HL-60/S4 treated with retinoic acid at 250 ng/mL for 4 days and 3 days (cell line): ENCODE measurements around the gene USP8.
"Not testable (repeated sequence)": the region's sequence is repeated elsewhere in the genome, so short reads cannot be mapped to it uniquely, and the experiment has no call there.

Experiments used
- in situ Hi-C: fragments of 300-500 bp; cut with MboI; formaldehyde crosslinking; loops from 2 replicates; pipeline ENCODE4 v1.7.0; 2022; ENCODE audit warnings: low sequenced_read_pairs

The USP8 gene

DNA sequence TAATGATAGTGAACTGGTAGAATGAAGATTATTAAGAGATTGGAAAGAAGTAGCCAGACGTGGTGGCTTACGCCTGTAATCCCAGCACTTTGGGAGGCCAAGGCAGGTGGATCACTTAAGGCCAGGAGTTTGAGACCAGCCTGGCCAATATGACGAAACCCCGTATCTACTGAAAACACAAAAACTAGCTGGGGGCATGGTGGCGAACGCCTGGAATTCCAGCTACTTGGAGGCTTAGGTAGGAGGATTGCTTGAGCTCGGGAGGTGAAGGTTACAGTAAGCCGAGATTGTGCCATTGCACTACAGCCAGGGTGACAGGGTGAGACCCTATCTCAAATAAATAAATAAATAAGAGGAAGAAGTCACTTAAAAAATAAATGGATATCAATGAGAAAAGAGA is 14.0 kb downstream of the USP8 start:
- in situ Hi-C loops = no loop called here

- in situ Hi-C loops = no loop called here
Measured at GRCh38 chr15:50440932-50441331, 16.7 kb downstream of the USP8 start.

GRCh38 chr15:50452927-50453326 is 28.7 kb downstream of the USP8 start:
- in situ Hi-C loops = no loop called here

GRCh38 chr15:50458348-50459112 is 34.3 kb downstream of the USP8 start:
- in situ Hi-C loops = no loop called here

GRCh38 chr15:50463423-50464358 is 39.5 kb downstream of the USP8 start:
- in situ Hi-C loops = no loop called here

GRCh38 chr15:50471072-50471471 is 46.9 kb downstream of the USP8 start:
- in situ Hi-C loops = no loop called here

DNA sequence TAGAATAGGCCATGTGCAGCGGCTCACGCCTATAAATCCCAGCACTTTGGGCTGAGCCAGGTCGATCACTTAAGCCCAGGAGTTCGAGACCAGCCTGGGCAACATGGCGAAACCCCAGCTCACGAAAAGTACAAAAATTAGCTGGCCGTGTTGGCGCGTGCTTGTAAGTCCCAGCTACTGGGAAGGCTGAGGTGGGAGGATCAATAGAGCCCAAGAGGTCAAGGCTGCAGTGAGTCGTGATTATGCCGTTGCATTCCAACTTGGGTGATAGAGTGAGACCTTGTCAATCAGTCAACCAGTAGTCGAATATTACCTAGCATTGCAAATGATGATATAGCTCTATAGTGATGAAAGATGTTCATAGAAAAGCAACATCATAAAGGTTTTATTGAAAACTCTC is 51.9 kb downstream of the USP8 start:
- in situ Hi-C loops = no loop called here

- in situ Hi-C loops = no loop called here
Measured at GRCh38 chr15:50484781-50485180, 60.6 kb downstream of the USP8 start.

- in situ Hi-C loops = no loop called here
Measured at GRCh38 chr15:50485389-50485788, 61.2 kb downstream of the USP8 start.

DNA sequence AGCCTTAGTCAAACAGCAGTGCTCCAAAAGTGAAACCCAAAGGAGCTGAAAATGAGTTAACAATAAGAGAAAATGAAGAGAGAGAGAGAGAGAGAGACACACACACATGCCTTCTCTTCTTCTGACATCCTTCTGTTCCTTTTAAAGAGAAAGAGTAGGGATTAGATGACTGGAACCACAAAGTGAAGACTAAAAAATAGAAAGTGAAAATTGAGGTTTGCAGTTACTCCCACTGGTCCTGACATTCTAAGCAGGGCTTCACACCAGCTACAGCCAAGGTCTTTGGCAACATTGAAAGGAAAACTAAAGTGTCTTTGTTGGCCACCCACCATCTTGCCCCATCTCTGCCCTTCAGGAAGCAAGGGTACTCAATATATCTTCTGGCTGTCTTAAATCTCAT is 63.1 kb downstream of the USP8 start:
- in situ Hi-C loops = no loop called here

- in situ Hi-C loops = no loop called here
Measured at GRCh38 chr15:50493625-50494024, 69.4 kb downstream of the USP8 start.

GRCh38 chr15:50494547-50494946 is 70.3 kb downstream of the USP8 start:
- in situ Hi-C loops = not testable (repeated sequence)

GRCh38 chr15:50496692-50497091 is 72.5 kb downstream of the USP8 start:
- in situ Hi-C loops = no loop called here

DNA sequence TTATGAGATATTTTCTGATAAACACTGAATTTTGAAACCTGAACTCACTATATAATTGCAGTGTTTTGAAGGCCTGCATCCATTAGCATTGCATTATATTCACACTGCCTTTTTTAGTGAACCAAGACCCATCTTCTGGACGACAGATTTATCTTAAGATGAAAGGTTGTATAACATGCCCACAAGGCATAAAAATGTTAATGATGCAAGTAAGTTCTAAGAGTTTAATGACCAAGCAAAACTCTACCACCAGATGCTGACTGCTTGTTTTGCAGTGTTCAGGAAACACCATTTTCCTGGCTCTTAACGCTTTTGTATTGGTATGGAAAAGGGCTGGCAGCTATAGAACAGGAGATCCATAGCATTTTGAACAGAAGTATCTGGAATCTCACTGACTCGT is 76.1 kb downstream of the USP8 start:
- in situ Hi-C loops = no loop called here

GRCh38 chr15:50501815-50502214 is 77.6 kb downstream of the USP8 start:
- in situ Hi-C loops = no loop called here

GRCh38 chr15:50503144-50503543 is 78.9 kb downstream of the USP8 start:
- in situ Hi-C loops = no loop called here

GRCh38 chr15:50505656-50506055 is 81.5 kb downstream of the USP8 start:
- in situ Hi-C loops = not testable (repeated sequence)

DNA sequence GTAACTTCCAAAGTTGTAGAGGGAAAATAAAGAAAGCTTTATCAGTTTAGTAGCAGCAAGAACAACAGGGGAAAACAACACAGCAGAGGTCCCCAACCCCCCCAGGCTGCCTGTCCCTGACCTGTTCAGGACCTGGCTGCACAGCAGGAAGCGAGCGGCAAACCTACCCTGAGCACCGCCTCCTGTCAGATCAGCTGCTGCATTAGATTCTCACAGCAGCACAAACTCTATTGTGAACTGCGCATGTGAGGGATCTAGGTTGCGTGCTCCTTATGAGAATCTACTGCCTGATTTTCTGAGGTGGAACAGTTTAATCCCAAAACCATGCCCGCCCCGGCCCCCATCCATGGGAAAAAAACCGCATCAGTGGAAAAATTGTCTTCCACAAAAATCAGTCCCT is 81.9 kb downstream of the USP8 start:
- in situ Hi-C loops = no loop called here

GRCh38 chr15:50513001-50513400 is 88.8 kb downstream of the USP8 start:
- in situ Hi-C loops = no loop called here

DNA sequence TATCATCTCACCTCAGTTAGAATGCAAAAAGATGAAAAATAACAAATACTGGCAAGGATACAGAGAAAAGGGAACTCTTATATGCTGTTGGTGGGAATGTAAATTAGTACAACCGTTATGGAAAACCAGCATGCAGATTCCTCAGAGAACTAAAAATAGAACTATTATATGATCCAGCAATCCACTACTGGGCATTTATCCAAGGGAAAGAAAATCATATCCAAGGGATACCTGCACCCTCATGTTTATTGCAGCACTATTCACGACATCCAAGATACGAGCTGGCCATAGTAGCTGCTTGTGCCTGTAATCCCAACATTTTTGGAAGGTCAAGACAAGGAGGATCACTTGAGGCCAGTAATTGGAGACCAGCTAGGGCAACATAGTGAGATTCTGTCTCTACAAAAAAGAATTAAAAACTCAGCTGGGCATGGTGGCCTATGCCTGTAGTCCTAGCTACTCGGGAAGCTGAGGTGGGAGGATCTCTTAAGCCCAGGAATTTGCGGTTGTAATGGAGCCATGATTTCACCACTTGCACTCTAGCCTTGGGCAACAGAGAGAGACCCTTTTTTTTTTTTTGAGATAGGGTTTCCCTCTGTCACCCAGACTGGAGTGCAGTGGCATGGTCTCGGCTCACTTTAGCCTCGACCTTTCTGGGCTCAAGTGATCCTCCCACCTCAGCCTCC is 95.7 kb downstream of the USP8 start:
- in situ Hi-C loops = no loop called here

DNA sequence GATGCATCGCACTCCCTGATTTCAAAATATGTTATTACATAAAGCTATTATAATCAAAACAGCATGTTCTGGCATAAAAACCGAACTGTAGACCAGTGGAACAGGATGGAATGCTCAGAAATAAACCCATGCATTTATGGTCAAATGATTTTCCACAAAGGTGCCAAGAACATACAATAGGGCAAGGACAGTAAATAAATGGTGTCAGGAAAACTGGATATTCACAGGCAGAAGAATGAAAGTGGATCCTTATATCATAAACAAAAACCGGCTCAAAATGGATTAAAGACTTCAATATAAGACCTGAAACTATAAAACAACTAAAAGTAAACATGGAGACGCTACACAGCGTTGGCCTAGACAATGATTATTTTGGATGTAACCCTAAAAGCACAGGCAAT is 99.6 kb downstream of the USP8 start:
- in situ Hi-C loops = no loop called here
